GM08714 (cell line): Measurements from ENCODE around the gene ARMH1.
"Not testable (repeated sequence)": the region's sequence is repeated elsewhere in the genome, so short reads cannot be mapped to it uniquely, and the experiment has no call there.

Source experiments
- H3K4me3 ChIP-seq: fragments of 200-500 bp; sonication (Bioruptor generic); 2 replicates; pipeline ENCODE4 v1.5.1; 2014; ENCODE audit warnings: mild to moderate bottlenecking, low read length, inconsistent platforms
- ZNF274 ChIP-seq: IDR thresholded peaks from 2 replicates; pipeline ENCODE4 v1.6.1; 2012; ENCODE audit warnings: mild to moderate bottlenecking, low read depth, low read length

The ARMH1 gene

GRCh38 chr1:44685881-44686280 is 11.4 kb downstream of the ARMH1 start:
- no peak overlapping the region for H3K4me3 ChIP-seq
- TF ChIP-seq ZNF274: no peak

- no peak overlapping the region for H3K4me3 ChIP-seq
- TF ChIP-seq ZNF274: no peak
Observed at GRCh38 chr1:44688760-44689446, 14.4 kb downstream of the ARMH1 start.

DNA sequence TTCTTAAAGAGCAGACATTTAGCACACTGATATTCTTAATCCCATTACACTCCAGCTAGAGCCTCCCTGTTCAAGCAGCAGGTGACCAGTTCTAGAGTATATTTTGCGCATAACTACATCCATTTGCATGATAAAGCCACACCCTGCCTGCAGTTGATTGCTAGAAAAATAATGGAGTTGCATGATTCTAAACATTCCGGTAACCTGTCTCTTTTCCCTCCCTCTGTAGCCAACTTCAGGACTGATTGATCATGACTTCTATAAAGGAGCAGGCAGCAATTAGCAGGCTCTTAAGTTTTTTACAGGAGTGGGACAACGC is 14.9 kb downstream of the ARMH1 start:
- no peak for TF ChIP-seq ZNF274
- no peak overlapping the region for H3K4me3 ChIP-seq

- no peak for TF ChIP-seq ZNF274
- no peak overlapping the region for H3K4me3 ChIP-seq
Observed at GRCh38 chr1:44693159-44693558, 18.6 kb downstream of the ARMH1 start.

DNA sequence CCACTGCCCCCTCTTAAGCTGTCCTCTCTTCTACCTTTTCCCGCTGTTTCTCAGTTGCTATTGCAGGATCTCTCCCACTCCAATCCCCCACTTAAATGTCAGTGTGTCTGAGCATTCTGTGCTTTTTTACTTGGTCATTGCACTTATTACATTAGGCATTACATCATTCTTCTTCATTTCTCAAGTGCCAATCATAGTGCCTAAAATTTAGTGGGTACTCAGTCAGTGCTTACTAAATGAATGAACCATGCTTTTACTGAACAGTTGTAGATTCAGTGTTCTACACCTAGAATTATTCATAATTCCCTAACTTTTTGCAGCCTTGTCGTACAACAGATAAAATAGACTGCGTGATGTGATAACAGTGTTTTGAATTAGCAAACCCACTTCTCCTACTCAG is 19.4 kb downstream of the ARMH1 start:
- H3K4me3 ChIP-seq: no peak overlapping the region
- no peak for TF ChIP-seq ZNF274

DNA sequence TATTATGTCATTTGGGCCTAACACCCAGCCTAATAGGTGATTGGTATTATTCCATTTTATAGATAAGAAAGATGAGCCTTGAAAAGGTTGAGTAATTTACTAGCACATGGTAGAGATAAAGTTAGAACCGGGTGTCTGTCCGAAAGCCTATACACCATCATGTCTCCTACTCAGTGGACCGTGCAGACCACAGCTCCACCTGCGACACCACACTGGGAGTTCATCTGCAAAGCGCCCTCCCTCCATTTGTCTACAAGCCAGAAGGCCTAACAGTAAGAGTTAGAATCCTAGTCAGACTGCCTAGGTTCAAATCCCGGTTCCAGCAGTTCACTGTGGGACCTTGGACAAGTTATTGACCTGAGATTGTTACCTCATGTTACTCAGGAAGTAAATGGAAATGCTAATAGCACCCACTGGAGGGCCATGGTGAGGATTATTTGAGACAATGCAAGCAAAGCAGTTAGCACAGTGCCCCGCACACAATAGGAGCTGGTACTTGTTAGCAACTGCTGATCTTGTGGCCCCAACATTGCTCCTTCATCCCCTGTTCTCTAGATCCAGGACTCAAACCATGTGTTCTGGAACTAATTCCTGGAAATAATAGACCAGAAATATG is 20.5 kb downstream of the ARMH1 start:
- TF ChIP-seq ZNF274: no peak
- no peak overlapping the region; the same call in 1 of the 2 replicates for H3K4me3 ChIP-seq

DNA sequence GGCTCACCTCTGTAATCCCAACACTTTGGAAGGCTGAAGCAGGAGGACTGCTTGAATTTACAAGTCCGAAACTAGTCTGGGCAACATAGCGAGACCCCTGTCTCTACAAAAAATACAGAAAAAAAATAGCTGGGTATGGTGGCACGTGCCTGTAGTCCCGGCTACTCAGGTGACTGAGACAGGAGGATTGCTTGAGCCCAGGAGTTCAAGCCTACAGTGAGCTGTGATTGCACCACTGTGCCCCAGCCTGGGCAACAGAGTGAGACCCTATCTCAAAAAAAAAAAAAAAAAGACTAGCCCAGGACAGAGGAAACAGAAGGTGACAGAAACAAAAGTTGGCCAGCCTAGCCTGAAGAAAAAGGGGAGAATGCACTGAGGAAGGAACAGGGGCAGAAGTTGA is 21.2 kb downstream of the ARMH1 start:
- no peak overlapping the region for H3K4me3 ChIP-seq
- TF ChIP-seq ZNF274: no peak

DNA sequence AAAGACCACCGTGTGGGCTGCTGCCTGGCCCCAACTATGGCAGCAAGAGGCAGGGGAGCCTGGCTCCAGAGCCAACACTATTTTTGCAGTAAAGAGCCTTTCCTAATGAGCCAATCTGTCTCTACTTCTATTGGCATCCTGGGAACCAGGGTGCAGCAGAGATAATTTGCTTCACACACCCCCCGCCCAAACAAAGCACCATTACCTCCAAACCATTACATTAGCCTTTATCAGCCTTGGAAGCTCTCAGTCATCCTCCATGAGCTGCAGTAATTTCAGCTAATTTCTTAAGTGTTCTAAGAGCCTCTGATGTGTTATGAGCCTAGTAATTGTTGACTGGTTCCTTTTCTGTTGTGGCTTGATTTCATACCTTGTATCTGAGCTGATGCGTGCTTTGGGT is 21.6 kb downstream of the ARMH1 start:
- TF ChIP-seq ZNF274: no peak
- no peak overlapping the region for H3K4me3 ChIP-seq

GRCh38 chr1:44696789-44697345 is 22.4 kb downstream of the ARMH1 start:
- TF ChIP-seq ZNF274: no peak
- no peak overlapping the region for H3K4me3 ChIP-seq

- no peak for TF ChIP-seq ZNF274
- no peak overlapping the region for H3K4me3 ChIP-seq
Observed at GRCh38 chr1:44698138-44698537, 23.6 kb downstream of the ARMH1 start.

GRCh38 chr1:44699375-44699774 is 24.9 kb downstream of the ARMH1 start:
- H3K4me3 ChIP-seq: not testable (repeated sequence)

- TF ChIP-seq ZNF274: no peak
- H3K4me3 ChIP-seq: no peak overlapping the region
Observed at GRCh38 chr1:44700573-44700972, 26.1 kb downstream of the ARMH1 start.

GRCh38 chr1:44701141-44701573 is 26.6 kb downstream of the ARMH1 start:
- no peak for TF ChIP-seq ZNF274
- no peak overlapping the region for H3K4me3 ChIP-seq

DNA sequence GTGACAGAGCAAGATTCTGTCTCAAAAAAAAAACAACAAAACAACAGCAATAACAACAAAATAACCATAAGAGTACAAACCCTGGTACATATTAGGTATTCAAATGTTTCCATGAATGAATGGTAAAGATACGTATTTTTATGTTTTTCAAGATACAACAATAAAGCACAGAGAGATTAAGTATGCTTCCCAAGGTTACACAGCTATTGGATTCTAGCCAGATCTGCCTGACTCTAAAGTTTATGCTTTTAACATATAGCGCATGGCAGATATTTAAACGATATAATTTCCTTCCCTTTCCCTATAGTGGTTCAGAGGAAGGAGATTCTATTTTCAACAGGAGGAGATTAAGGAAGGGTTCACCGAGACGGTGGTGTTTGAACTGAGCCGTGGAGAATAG is 31.0 kb downstream of the ARMH1 start:
- H3K4me3 ChIP-seq: no peak overlapping the region
- no peak for TF ChIP-seq ZNF274

- no peak for TF ChIP-seq ZNF274
- H3K4me3 ChIP-seq: no peak overlapping the region
Observed at GRCh38 chr1:44705938-44706337, 31.4 kb downstream of the ARMH1 start.

GRCh38 chr1:44707112-44707881 is 32.8 kb downstream of the ARMH1 start:
- TF ChIP-seq ZNF274: no peak
- no peak overlapping the region for H3K4me3 ChIP-seq
